GM12864 (cell line): ENCODE data around the gene TAGLN3.

Source experiments
- DNase-seq: peaks from one replicate; pipeline ENCODE4 v3.0.0-alpha.2; 2011; ENCODE audit warnings: low read depth
- H3K4me3 ChIP-seq: 2 replicates; pipeline ENCODE4 v1.5.1; 2011; ENCODE audit warnings: mild to moderate bottlenecking, low read depth, low read length, control low read depth
- CTCF ChIP-seq: IDR thresholded peaks from 2 replicates; pipeline ENCODE4 v1.5.1; 2011; ENCODE audit warnings: low read depth, mild to moderate bottlenecking, moderate library complexity, low read length, control low read depth, inconsistent platforms; ENCODE audit errors: missing control alignments

TAGLN3 gene

GRCh38 chr3:112007633-112008032, 8.9 kb downstream of the TAGLN3 start:
- TF ChIP-seq CTCF = no peak
- H3K4me3 ChIP-seq = no peak overlapping the region
- no peak for DNase-seq

- DNase-seq = no peak
- no peak for TF ChIP-seq CTCF
- no peak overlapping the region for H3K4me3 ChIP-seq
Measured at GRCh38 chr3:112009670-112010069, 10.9 kb downstream of the TAGLN3 start.

- DNase-seq = no peak
- no peak overlapping the region for H3K4me3 ChIP-seq
- TF ChIP-seq CTCF = no peak
Measured at GRCh38 chr3:112010636-112011035, 11.9 kb downstream of the TAGLN3 start.

GRCh38 chr3:112011376-112011940, 12.7 kb downstream of the TAGLN3 start:
- no peak for TF ChIP-seq CTCF
- DNase-seq = no peak
- no peak overlapping the region for H3K4me3 ChIP-seq

GRCh38 chr3:112012205-112012992, 13.7 kb downstream of the TAGLN3 start:
- no peak overlapping the region for H3K4me3 ChIP-seq
- no peak for DNase-seq
- no peak for TF ChIP-seq CTCF

GRCh38 chr3:112013058-112013783, 14.5 kb downstream of the TAGLN3 start:
- peak; percentile 69 for TF ChIP-seq CTCF
- no peak overlapping the region for H3K4me3 ChIP-seq
- peak; percentile 18 for DNase-seq
